ENCODE data around the gene OR51V1. TPM values are rescaled to one million over a fixed set of nuclear protein-coding genes. Genes with fewer than 3 reads are reported as not detected.
"Not testable (repeated sequence)": the region's sequence is repeated elsewhere in the genome, so short reads cannot be mapped to it uniquely, and the experiment has no call there.

OR51V1 gene
- total and polyA plus RNA-seq, 7 experiments from 2014 or later = not detected

DNA sequence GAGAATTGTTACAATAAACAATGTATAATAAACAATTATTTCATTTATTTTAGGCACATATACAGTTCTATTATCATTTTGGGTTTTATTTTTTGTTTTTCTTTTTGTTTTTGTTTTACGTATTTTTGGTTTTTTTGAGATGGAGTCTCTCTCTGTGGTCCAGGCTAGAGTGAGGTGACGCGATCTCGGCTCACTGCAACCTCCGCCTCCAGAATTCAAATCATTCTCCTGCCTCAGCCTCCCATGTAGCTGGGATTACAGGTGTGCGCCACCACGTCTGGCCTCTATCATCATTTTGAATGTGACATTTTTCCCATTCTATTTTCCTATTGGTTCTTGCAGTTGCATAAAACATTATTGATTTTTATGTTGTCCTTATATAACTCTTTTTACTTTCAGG lies 25.5 kb downstream of the OR51V1 start:
- Histone ChIP-seq H3K4me3 (ENCODE audit: low read length) (no peak overlapping the region), H3K27ac (ENCODE audit: low read depth, low read length) (no peak overlapping the region), H3K27me3 (ENCODE audit: control insufficient read depth in 2 of 2, insufficient read depth in 2 of 2, low read length in 2 of 2) (no peaks in the 10 kb centered on the region), H3K9me3 (ENCODE audit: control insufficient read depth in 2 of 3, low read length in 3 of 3) (no peaks in the 10 kb centered on the region), H3K4me1 (ENCODE audit: control insufficient read depth in 2 of 2, insufficient read depth in 2 of 2, low read length in 2 of 2) (no peaks in the 10 kb centered on the region), H3K36me3 (ENCODE audit: control insufficient read depth in 2 of 3, insufficient read depth in 3 of 3, low read length in 3 of 3) (no peaks in the 10 kb centered on the region)
- ChIA-PET POLR2A (no interaction called here), CTCF (no interaction called here)
- intact Hi-C loops (cut with micrococcal nuclease) = no loop called here
- H3K36me3 Mint-ChIP-seq = no peaks in the 10 kb centered on the region
- H3K4me1 Mint-ChIP-seq = no peaks in the 10 kb centered on the region
- H3K4me3 Mint-ChIP-seq = no peak overlapping the region
- no peak overlapping the region for H3K27ac Mint-ChIP-seq
- H3K9me3 Mint-ChIP-seq = peaks cover 0 to 4% (median 0%) of the 10 kb centered on the region in 11 donors
- DNase-seq = no peak
- H3K27me3 Mint-ChIP-seq = peaks cover 0 to 10% (median 4%) of the 10 kb centered on the region in 5 donors
- ATAC-seq = no peak

DNA sequence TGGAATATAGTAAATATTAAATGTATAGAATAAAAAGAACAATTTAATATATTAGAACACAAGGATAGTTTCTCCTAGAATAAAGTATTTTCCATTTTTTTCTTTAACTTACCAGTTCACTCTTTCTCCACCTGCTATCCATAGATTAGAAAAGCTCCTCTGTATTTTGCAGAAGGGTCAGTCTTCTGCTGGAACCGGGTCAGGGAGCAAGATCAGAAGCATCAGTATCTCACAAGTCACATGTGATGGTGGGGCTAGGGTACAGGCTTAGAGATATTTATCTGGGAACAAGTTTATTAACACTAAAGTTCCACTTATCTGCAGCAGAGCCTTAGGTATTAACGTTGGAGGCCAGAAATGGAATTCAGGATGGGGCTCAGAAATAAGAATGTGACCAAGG lies 28.6 kb downstream of the OR51V1 start:
- no peaks in the 10 kb centered on the region for H3K4me1 Mint-ChIP-seq
- Histone ChIP-seq H3K9me3 (ENCODE audit: control insufficient read depth in 2 of 3, low read length in 3 of 3) (no peaks in the 10 kb centered on the region), H3K27me3 (ENCODE audit: control insufficient read depth in 2 of 2, insufficient read depth in 2 of 2, low read length in 2 of 2) (no peaks in the 10 kb centered on the region), H3K27ac (ENCODE audit: low read depth, low read length) (no peak overlapping the region), H3K4me1 (ENCODE audit: control insufficient read depth in 2 of 2, insufficient read depth in 2 of 2, low read length in 2 of 2) (no peaks in the 10 kb centered on the region), H3K36me3 (ENCODE audit: control insufficient read depth in 2 of 3, insufficient read depth in 3 of 3, low read length in 3 of 3) (no peaks in the 10 kb centered on the region), H3K4me3 (ENCODE audit: low read length) (no peak overlapping the region)
- POLR2A ChIA-PET = no interaction called here
- H3K36me3 Mint-ChIP-seq = no peaks in the 10 kb centered on the region
- DNase-seq = no peak
- H3K27ac Mint-ChIP-seq = no peak overlapping the region
- CTCF ChIA-PET = no interaction called here
- no peak overlapping the region for H3K4me3 Mint-ChIP-seq
- ATAC-seq = no peak
- intact Hi-C loops (cut with micrococcal nuclease) = no loop called here
- peaks cover 0 to 4% (median 0%) of the 10 kb centered on the region in 5 donors for H3K27me3 Mint-ChIP-seq
- H3K9me3 Mint-ChIP-seq = no peaks in the 10 kb centered on the region

DNA sequence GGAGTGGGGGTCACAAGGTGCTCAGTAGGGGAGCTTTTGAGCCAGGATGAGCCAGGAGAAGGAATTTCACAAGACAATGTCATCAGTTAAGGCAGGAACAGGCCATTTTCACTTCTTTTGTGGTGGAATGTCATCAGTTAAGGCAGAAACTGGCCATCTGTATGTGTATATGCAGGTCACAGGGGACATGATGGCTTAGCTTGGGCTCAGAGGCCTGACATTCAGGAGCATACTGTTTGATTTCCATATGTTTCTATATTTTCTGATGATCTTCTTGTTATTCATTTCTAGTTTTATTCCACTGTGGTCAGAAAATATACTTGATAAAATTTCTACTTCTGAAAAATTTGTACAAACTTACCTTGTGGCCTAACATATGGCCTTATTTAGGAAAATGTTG lies 34.6 kb downstream of the OR51V1 start:
- H3K27ac Mint-ChIP-seq; H3K9me3 ChIP-seq (ENCODE audit: control insufficient read depth in 2 of 3, low read length in 3 of 3); intact Hi-C loops (cut with micrococcal nuclease); CTCF ChIA-PET; ATAC-seq; H3K4me1 ChIP-seq (ENCODE audit: control insufficient read depth in 2 of 2, insufficient read depth in 2 of 2, low read length in 2 of 2); H3K4me1 Mint-ChIP-seq; DNase-seq; H3K4me3 Mint-ChIP-seq; H3K36me3 ChIP-seq (ENCODE audit: control insufficient read depth in 2 of 3, insufficient read depth in 3 of 3, low read length in 3 of 3); H3K36me3 Mint-ChIP-seq; POLR2A ChIA-PET; H3K9me3 Mint-ChIP-seq; H3K27me3 ChIP-seq (ENCODE audit: control insufficient read depth in 2 of 2, insufficient read depth in 2 of 2, low read length in 2 of 2); H3K27ac ChIP-seq (ENCODE audit: low read depth, low read length); H3K4me3 ChIP-seq (ENCODE audit: low read length): not testable (repeated sequence)
- peaks cover 0 to 18% (median 0%) of the 10 kb centered on the region in 5 donors for H3K27me3 Mint-ChIP-seq

DNA sequence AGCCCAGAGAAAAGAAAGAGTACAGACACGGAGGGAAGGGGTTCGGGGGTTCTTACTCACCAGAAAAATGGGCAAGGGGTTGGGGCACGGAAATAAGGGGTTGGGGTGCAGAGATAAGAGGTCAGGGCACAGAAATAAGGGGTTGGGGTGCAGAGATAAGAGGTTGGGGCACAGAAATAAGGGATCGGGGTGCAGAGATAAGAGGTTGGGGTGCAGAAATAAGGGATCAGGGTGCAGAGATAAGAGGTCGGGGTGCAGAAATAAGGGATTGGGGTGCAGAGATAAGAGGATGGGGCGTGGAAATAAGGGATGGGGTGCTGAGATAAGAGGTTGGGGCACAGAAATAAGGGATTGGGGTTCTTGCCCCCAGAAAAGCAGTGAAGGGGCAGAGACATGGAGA lies 35.7 kb downstream of the OR51V1 start:
- intact Hi-C loops (cut with micrococcal nuclease); POLR2A ChIA-PET; H3K4me3 Mint-ChIP-seq; H3K27ac ChIP-seq (ENCODE audit: low read depth, low read length); H3K36me3 Mint-ChIP-seq; H3K36me3 ChIP-seq (ENCODE audit: control insufficient read depth in 2 of 3, insufficient read depth in 3 of 3, low read length in 3 of 3); H3K27me3 ChIP-seq (ENCODE audit: control insufficient read depth in 2 of 2, insufficient read depth in 2 of 2, low read length in 2 of 2); DNase-seq; H3K4me3 ChIP-seq (ENCODE audit: low read length); H3K4me1 ChIP-seq (ENCODE audit: control insufficient read depth in 2 of 2, insufficient read depth in 2 of 2, low read length in 2 of 2); CTCF ChIA-PET; H3K4me1 Mint-ChIP-seq; H3K27ac Mint-ChIP-seq; ATAC-seq; H3K9me3 ChIP-seq (ENCODE audit: control insufficient read depth in 2 of 3, low read length in 3 of 3); H3K9me3 Mint-ChIP-seq: not testable (repeated sequence)
- peaks cover 0 to 20% (median 4%) of the 10 kb centered on the region in 5 donors for H3K27me3 Mint-ChIP-seq

DNA sequence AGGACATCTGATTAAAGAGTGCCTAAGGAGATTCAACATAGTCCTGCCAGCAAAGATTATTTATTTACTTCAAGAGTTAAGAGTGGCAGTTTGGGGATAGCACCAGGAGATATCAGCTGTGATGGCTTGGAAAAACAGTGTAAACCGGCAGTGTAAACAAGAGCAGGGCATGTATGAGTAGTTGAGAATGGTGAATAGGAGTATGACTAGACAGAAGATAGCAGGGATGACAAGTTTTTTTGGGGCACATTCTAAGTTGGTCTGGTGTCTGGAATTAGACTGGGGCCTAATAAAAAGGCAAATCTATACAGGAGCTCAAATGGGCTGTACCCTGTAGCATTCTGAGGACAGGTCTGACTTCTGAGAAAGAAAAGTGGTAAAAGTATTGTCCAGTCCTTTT lies 39.4 kb downstream of the OR51V1 start:
- DNase-seq; H3K9me3 ChIP-seq (ENCODE audit: control insufficient read depth in 2 of 3, low read length in 3 of 3); POLR2A ChIA-PET; intact Hi-C loops (cut with micrococcal nuclease); H3K4me3 Mint-ChIP-seq; ATAC-seq; H3K27me3 ChIP-seq (ENCODE audit: control insufficient read depth in 2 of 2, insufficient read depth in 2 of 2, low read length in 2 of 2); CTCF ChIA-PET; H3K4me3 ChIP-seq (ENCODE audit: low read length); H3K27ac ChIP-seq (ENCODE audit: low read depth, low read length); H3K4me1 Mint-ChIP-seq; H3K27ac Mint-ChIP-seq; H3K36me3 ChIP-seq (ENCODE audit: control insufficient read depth in 2 of 3, insufficient read depth in 3 of 3, low read length in 3 of 3); H3K9me3 Mint-ChIP-seq; H3K4me1 ChIP-seq (ENCODE audit: control insufficient read depth in 2 of 2, insufficient read depth in 2 of 2, low read length in 2 of 2); H3K36me3 Mint-ChIP-seq: not testable (repeated sequence)
- peaks cover 0 to 20% (median 5%) of the 10 kb centered on the region in 5 donors for H3K27me3 Mint-ChIP-seq

DNA sequence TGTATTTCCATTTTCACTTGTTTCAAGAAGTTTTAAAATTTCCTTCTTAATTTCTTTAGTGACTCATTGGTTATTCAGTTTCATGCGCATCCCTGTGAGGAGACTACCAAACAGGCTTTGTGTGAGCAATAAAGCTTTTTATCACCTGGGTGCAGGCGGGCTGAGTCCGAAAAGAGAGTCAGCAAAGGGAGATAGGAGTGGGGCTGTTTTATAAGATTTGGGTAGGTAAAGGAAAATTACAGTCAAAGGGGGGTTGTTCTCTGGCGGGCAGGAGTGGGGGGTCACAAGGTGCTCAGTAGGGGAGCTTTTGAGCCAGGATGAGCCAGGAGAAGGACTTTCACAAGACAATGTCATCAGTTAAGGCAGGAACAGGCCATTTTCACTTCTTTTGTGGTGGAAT lies 40.3 kb downstream of the OR51V1 start:
- DNase-seq; H3K36me3 Mint-ChIP-seq; H3K9me3 Mint-ChIP-seq; H3K4me3 Mint-ChIP-seq; H3K9me3 ChIP-seq (ENCODE audit: control insufficient read depth in 2 of 3, low read length in 3 of 3); H3K27ac ChIP-seq (ENCODE audit: low read depth, low read length); POLR2A ChIA-PET; CTCF ChIA-PET; H3K4me3 ChIP-seq (ENCODE audit: low read length); H3K4me1 ChIP-seq (ENCODE audit: control insufficient read depth in 2 of 2, insufficient read depth in 2 of 2, low read length in 2 of 2); H3K4me1 Mint-ChIP-seq; intact Hi-C loops (cut with micrococcal nuclease); H3K27me3 ChIP-seq (ENCODE audit: control insufficient read depth in 2 of 2, insufficient read depth in 2 of 2, low read length in 2 of 2); ATAC-seq; H3K36me3 ChIP-seq (ENCODE audit: control insufficient read depth in 2 of 3, insufficient read depth in 3 of 3, low read length in 3 of 3); H3K27ac Mint-ChIP-seq: not testable (repeated sequence)
- H3K27me3 Mint-ChIP-seq = peaks cover 0 to 20% (median 5%) of the 10 kb centered on the region in 5 donors

DNA sequence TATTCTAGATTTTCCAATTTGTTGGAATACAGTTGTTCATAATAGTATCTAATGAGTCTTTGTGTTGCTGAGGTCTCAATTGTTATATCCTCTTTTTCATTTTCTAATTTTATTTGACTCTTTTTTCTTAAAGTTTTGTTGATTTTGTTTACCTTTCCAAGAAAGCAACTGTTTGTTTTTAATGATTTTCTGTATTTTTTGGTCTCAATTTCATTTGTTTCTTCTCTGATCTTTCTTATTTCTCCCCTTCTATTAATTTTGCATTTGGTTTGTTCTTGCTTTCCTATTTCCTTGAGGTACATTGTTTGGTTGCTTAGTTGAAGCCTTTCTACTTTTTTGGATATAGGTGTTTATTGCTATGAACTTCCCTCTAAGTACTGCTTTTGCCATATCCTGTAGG lies 40.7 kb downstream of the OR51V1 start:
- Histone ChIP-seq H3K9me3 (ENCODE audit: control insufficient read depth in 2 of 3, low read length in 3 of 3) (no peaks in the 10 kb centered on the region), H3K27me3 (ENCODE audit: control insufficient read depth in 2 of 2, insufficient read depth in 2 of 2, low read length in 2 of 2) (no peaks in the 10 kb centered on the region), H3K36me3 (ENCODE audit: control insufficient read depth in 2 of 3, insufficient read depth in 3 of 3, low read length in 3 of 3) (no peaks in the 10 kb centered on the region), H3K4me3 (ENCODE audit: low read length) (no peak overlapping the region), H3K4me1 (ENCODE audit: control insufficient read depth in 2 of 2, insufficient read depth in 2 of 2, low read length in 2 of 2) (no peaks in the 10 kb centered on the region), H3K27ac (ENCODE audit: low read depth, low read length) (no peak overlapping the region)
- Mint-ChIP-seq H3K4me3 (no peak overlapping the region), H3K27me3 (peaks cover 0 to 20% (median 5%) of the 10 kb centered on the region in 5 donors), H3K27ac (no peak overlapping the region), H3K4me1 (no peaks in the 10 kb centered on the region), H3K36me3 (no peaks in the 10 kb centered on the region), H3K9me3 (peaks cover 0 to 5% (median 0%) of the 10 kb centered on the region in 11 donors)
- ChIA-PET POLR2A (no interaction called here), CTCF (no interaction called here)
- no peak for DNase-seq
- ATAC-seq = no peak
- intact Hi-C loops (cut with micrococcal nuclease) = no loop called here

All from naive thymus-derived CD4-positive, alpha-beta T cell (primary cell).